Fibroblast of skin of left quadriceps (primary cell): ENCODE measurements around the gene NAT8L.
"Not testable (repeated sequence)": the region's sequence is repeated elsewhere in the genome, so short reads cannot be mapped to it uniquely, and the experiment has no call there.

Experiments
- DNase-seq, 2 experiments: peaks; one replicate each; pipeline ENCODE4 v3.0.0-alpha.2; 2013; ENCODE audit warnings: low read depth in 2 of 2

NAT8L gene

GRCh38 chr4:2059046-2059725 lies at the start of gene NAT8L:
TSS of gene NAT8L (plus strand) at chr4:2059327. CDS start at chr4:2059512, 185 bp downstream.
- DNase-seq, result no peak

GRCh38 chr4:2009651-2010233 lies 49.4 kb upstream of the NAT8L start:
- DNase-seq, result no peak

GRCh38 chr4:2011583-2011982 lies 47.5 kb upstream of the NAT8L start:
- no peak for DNase-seq

GRCh38 chr4:2015008-2015407 lies 44.1 kb upstream of the NAT8L start:
- DNase-seq, result no peak

- not testable (repeated sequence) for DNase-seq
Observed at GRCh38 chr4:2021358-2022018, 37.6 kb upstream of the NAT8L start.

- no peak for DNase-seq
Observed at GRCh38 chr4:2024683-2025082, 34.4 kb upstream of the NAT8L start.

GRCh38 chr4:2025817-2026216 lies 33.3 kb upstream of the NAT8L start:
- DNase-seq, result no peak

GRCh38 chr4:2027120-2027519 lies 32.0 kb upstream of the NAT8L start:
- not testable (repeated sequence) for DNase-seq

- DNase-seq, result not testable (repeated sequence)
Observed at GRCh38 chr4:2031161-2031560, 28.0 kb upstream of the NAT8L start.

- no peak for DNase-seq
Observed at GRCh38 chr4:2036327-2036726, 22.8 kb upstream of the NAT8L start.

GRCh38 chr4:2036866-2037265 lies 22.3 kb upstream of the NAT8L start:
- no peak for DNase-seq

- DNase-seq, result no peak
Observed at GRCh38 chr4:2040391-2041238, 18.5 kb upstream of the NAT8L start.

GRCh38 chr4:2041239-2042130 lies 17.6 kb upstream of the NAT8L start:
- peak; percentile 34 to 44 for DNase-seq

- DNase-seq, result no peak
Observed at GRCh38 chr4:2042204-2042946, 16.8 kb upstream of the NAT8L start.

GRCh38 chr4:2042947-2043395 lies 16.2 kb upstream of the NAT8L start:
- DNase-seq, result no peak

- DNase-seq, result no peak
Observed at GRCh38 chr4:2043396-2044118, 15.6 kb upstream of the NAT8L start.

GRCh38 chr4:2044119-2044485 lies 15.0 kb upstream of the NAT8L start:
- no peak for DNase-seq

- no peak for DNase-seq
Observed at GRCh38 chr4:2044542-2045517, 14.3 kb upstream of the NAT8L start.
